Measurements from ENCODE around the gene UBE2E2. TPM values are rescaled to one million over a fixed set of nuclear protein-coding genes. Genes with fewer than 3 reads are reported as not detected.

The UBE2E2 gene
- total RNA-seq, 2 experiments from 2014 or later = 14.1 to 20.2 TPM

DNA sequence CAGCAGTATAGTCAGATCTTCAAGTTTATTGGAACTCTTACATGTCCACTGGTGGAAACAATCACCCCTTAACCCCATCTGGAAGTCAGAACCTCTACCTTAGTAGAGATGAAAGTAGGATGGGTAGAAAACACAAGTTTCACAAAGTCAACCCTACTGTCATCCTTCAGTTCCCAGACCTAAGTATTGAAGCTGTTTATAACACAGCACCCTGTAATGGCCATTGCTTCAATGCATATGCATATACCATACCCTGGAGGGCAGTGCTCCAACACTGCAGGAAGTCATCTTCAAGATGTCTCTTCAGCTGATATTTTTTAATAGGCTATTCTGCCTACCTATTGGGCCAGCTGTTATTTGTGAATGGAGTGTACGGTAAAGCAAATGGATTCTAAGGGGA is 241.3 kb downstream of the UBE2E2 start:
- peaks cover 40% of the 10 kb centered on the region for H3K4me1 Mint-ChIP-seq (ENCODE audit: low read depth)
- no peak overlapping the region for H3K27ac Mint-ChIP-seq
- no peak overlapping the region for H3K4me3 Mint-ChIP-seq
- H3K27me3 ChIP-seq (ENCODE audit: control insufficient read depth in 1 of 2, insufficient read depth in 2 of 2, low read length in 2 of 2) = no peaks in the 10 kb centered on the region
- ChIA-PET POLR2A (no interaction called here), CTCF (interaction anchor here (0.7 kb wide), 1 partner anchor 745 kb away, joined by 3 read pairs; no protein-coding TSS in a partner anchor)
- no peaks in the 10 kb centered on the region for H3K9me3 ChIP-seq (ENCODE audit: control insufficient read depth in 1 of 2, insufficient read depth in 1 of 2, low read length in 2 of 2)
- no peaks in the 10 kb centered on the region for H3K27me3 Mint-ChIP-seq
- intact Hi-C loops (cut with DNase I, micrococcal nuclease) = no loop called here
- no peak for DNase-seq
- no peaks in the 10 kb centered on the region for H3K36me3 Mint-ChIP-seq (ENCODE audit: low read depth)
- TF ChIP-seq, protein P1, sequence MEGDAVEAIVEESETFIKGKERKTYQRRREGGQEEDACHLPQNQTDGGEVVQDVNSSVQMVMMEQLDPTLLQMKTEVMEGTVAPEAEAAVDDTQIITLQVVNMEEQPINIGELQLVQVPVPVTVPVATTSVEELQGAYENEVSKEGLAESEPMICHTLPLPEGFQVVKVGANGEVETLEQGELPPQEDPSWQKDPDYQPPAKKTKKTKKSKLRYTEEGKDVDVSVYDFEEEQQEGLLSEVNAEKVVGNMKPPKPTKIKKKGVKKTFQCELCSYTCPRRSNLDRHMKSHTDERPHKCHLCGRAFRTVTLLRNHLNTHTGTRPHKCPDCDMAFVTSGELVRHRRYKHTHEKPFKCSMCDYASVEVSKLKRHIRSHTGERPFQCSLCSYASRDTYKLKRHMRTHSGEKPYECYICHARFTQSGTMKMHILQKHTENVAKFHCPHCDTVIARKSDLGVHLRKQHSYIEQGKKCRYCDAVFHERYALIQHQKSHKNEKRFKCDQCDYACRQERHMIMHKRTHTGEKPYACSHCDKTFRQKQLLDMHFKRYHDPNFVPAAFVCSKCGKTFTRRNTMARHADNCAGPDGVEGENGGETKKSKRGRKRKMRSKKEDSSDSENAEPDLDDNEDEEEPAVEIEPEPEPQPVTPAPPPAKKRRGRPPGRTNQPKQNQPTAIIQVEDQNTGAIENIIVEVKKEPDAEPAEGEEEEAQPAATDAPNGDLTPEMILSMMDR (IDR thresholded peaks at IDR 0.05) = no peak
- peaks cover 11% of the 10 kb centered on the region for H3K4me1 ChIP-seq (ENCODE audit: insufficient read depth, low read length)
- no peaks in the 10 kb centered on the region for H3K9me3 Mint-ChIP-seq
- ATAC-seq (ENCODE audit: poor library complexity) = no peak
- H3K4me3 ChIP-seq (ENCODE audit: low read length) = no peak overlapping the region
- H3K36me3 ChIP-seq (ENCODE audit: insufficient read depth, low read length) = no peaks in the 10 kb centered on the region
- H3K27ac ChIP-seq (ENCODE audit: low read depth in 1 of 2, low read length in 2 of 2) = no peak overlapping the region

- intact Hi-C loops (cut with DNase I, micrococcal nuclease) = no loop called here
- ATAC-seq (ENCODE audit: poor library complexity) = no peak
- POLR2A ChIA-PET = no interaction called here
Observed at GRCh38 chr3:23446301-23446700, 243.2 kb downstream of the UBE2E2 start.

DNA sequence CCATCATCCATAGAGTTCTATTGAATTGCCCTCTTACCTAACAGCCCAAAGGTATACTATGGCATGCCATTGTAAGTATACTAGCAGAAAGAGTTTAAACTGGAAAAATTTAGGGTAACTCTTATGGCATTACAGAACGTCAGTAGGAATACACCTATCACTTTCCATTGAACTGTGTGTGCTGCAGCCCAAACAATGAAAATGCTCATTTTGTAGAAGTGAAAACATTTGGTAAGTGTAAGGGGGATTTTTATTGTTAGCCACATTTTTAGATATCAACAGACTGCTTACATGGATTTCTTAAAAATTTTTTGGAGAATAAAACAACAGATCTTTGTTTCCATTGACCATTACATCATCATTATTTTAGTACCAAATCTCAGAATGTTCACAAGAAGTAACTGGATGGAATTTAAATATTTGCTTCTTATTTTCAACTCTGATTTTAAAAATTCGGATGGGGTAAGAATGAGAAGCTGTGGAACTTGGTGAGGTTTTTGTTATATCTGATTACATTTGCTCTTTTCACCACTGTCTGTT is 245.9 kb downstream of the UBE2E2 start:
- Histone ChIP-seq H3K4me3 (ENCODE audit: low read length) (no peak overlapping the region), H3K27ac (ENCODE audit: low read depth in 1 of 2, low read length in 2 of 2) (no peak overlapping the region), H3K9me3 (ENCODE audit: control insufficient read depth in 1 of 2, insufficient read depth in 1 of 2, low read length in 2 of 2) (no peaks in the 10 kb centered on the region), H3K4me1 (ENCODE audit: insufficient read depth, low read length) (no peaks in the 10 kb centered on the region), H3K27me3 (ENCODE audit: control insufficient read depth in 1 of 2, insufficient read depth in 2 of 2, low read length in 2 of 2) (no peaks in the 10 kb centered on the region), H3K36me3 (ENCODE audit: insufficient read depth, low read length) (no peaks in the 10 kb centered on the region)
- ATAC-seq (ENCODE audit: poor library complexity) (no peak), DNase-seq (no peak)
- Mint-ChIP-seq H3K36me3 (ENCODE audit: low read depth) (no peaks in the 10 kb centered on the region), H3K27ac (no peak overlapping the region), H3K27me3 (no peaks in the 10 kb centered on the region), H3K9me3 (no peaks in the 10 kb centered on the region), H3K4me1 (ENCODE audit: low read depth) (peaks cover 4% of the 10 kb centered on the region), H3K4me3 (no peak overlapping the region)
- intact Hi-C loops (cut with DNase I, micrococcal nuclease) = no loop called here
- CTCF ChIA-PET = interaction anchor here (1.2 kb wide), 1 partner anchor 8 kb away, joined by 3 read pairs; no protein-coding TSS in a partner anchor
- TF ChIP-seq, protein P1 (IDR thresholded peaks at IDR 0.05) = no peak
- POLR2A ChIA-PET = no interaction called here

More at GRCh38 chr3:23446301-23446700, 243.2 kb downstream of the UBE2E2 start:
- Histone ChIP-seq H3K4me3 (ENCODE audit: low read length) (no peak overlapping the region), H3K27me3 (ENCODE audit: control insufficient read depth in 1 of 2, insufficient read depth in 2 of 2, low read length in 2 of 2) (no peaks in the 10 kb centered on the region), H3K36me3 (ENCODE audit: insufficient read depth, low read length) (no peaks in the 10 kb centered on the region), H3K9me3 (ENCODE audit: control insufficient read depth in 1 of 2, insufficient read depth in 1 of 2, low read length in 2 of 2) (no peaks in the 10 kb centered on the region), H3K27ac (ENCODE audit: low read depth in 1 of 2, low read length in 2 of 2) (no peak overlapping the region), H3K4me1 (ENCODE audit: insufficient read depth, low read length) (peaks cover 4% of the 10 kb centered on the region)
- no peak for DNase-seq
- Mint-ChIP-seq H3K36me3 (ENCODE audit: low read depth) (no peaks in the 10 kb centered on the region), H3K27ac (no peak overlapping the region), H3K9me3 (no peaks in the 10 kb centered on the region), H3K27me3 (no peaks in the 10 kb centered on the region), H3K4me3 (no peak overlapping the region), H3K4me1 (ENCODE audit: low read depth) (peaks cover 25% of the 10 kb centered on the region)
- TF ChIP-seq, protein P1 (IDR thresholded peaks at IDR 0.05) = no peak
- CTCF ChIA-PET = no interaction called here

Data from CD4-positive, alpha-beta T cell (primary cell).